ENCODE data around the gene EFCC1. TPM values are rescaled to one million over a fixed set of nuclear protein-coding genes. Genes with fewer than 3 reads are reported as not detected.
A peak's percentile ranks its signal among the peaks of the same experiment; 100 is the strongest.

EFCC1 gene
- total RNA-seq, 4 donors from 2014 or later: 0.76 to 2.5 (median 1.1) TPM

DNA sequence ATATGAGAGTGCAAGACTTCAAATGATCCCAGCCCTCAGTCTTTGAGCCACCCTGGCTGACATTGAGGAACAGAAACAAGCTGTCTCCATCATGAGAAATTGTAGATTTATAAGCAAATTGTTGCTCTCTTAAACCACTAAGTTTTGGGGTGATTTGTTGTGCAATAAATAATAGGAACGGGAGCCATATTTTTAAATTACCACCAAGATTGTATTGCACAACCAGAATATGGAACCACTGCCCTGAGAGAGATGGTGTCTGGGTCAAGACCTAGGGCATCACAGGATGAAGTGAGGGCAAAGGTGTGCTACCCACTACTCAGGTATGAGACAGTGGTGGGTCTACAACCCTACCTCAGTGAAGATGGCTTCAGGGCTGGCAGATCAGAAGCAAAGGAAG lies 4.9 kb upstream of the EFCC1 start:
- no peak overlapping the region for H3K4me3 ChIP-seq
- H3K36me3 ChIP-seq: no peaks in the 10 kb centered on the region
- H3K27ac ChIP-seq: no peak overlapping the region
- peaks cover 27% of the 10 kb centered on the region for H3K4me1 ChIP-seq
- H3K27me3 ChIP-seq: peaks cover 5% of the 10 kb centered on the region
- no peaks in the 10 kb centered on the region for H3K9me3 ChIP-seq
- 95% methylated on average over 1 of the region's 1 CpG for WGBS
- DNase-seq (ENCODE audit: low spot score in 2 of 2): no peak
- TF ChIP-seq POLR2A (IDR thresholded peaks at IDR 0.05) (no peak), EP300 (IDR thresholded peaks at IDR 0.05) (no peak)

DNA sequence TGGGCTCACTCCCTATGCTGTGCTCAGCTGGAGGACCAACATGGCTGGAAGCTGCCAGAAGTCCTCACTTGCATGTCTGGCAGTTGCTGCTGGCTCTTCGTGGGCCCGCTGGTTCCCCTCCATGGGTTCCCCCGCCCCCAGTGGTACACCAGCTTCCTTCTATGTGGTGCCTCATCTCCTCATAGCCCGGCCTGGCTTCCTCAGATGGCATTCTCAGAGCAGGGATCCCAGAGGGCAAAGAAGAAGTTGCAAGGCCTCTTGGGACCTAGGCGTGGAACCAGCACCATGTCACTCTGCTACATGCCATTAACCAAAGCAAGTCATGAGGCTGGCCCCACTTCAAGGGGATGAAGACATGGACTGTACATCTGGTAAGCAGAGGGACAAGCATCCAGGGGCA lies 4.4 kb upstream of the EFCC1 start:
- H3K27ac ChIP-seq: no peak overlapping the region
- TF ChIP-seq, protein P1, sequence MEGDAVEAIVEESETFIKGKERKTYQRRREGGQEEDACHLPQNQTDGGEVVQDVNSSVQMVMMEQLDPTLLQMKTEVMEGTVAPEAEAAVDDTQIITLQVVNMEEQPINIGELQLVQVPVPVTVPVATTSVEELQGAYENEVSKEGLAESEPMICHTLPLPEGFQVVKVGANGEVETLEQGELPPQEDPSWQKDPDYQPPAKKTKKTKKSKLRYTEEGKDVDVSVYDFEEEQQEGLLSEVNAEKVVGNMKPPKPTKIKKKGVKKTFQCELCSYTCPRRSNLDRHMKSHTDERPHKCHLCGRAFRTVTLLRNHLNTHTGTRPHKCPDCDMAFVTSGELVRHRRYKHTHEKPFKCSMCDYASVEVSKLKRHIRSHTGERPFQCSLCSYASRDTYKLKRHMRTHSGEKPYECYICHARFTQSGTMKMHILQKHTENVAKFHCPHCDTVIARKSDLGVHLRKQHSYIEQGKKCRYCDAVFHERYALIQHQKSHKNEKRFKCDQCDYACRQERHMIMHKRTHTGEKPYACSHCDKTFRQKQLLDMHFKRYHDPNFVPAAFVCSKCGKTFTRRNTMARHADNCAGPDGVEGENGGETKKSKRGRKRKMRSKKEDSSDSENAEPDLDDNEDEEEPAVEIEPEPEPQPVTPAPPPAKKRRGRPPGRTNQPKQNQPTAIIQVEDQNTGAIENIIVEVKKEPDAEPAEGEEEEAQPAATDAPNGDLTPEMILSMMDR (IDR thresholded peaks at IDR 0.05): no peak
- no peak for TF ChIP-seq POLR2A (IDR thresholded peaks at IDR 0.05)
- no peak for TF ChIP-seq POLR2AphosphoS5 (IDR thresholded peaks at IDR 0.05)
- TF ChIP-seq EP300 (IDR thresholded peaks at IDR 0.05): no peak
- H3K9me3 ChIP-seq: no peaks in the 10 kb centered on the region
- DNase-seq (ENCODE audit: low spot score in 2 of 2): no peak
- no peak overlapping the region for H3K4me3 ChIP-seq
- WGBS: 83% methylated on average over 3 of the region's 5 CpGs
- H3K36me3 ChIP-seq: no peaks in the 10 kb centered on the region
- peaks cover 32% of the 10 kb centered on the region for H3K4me1 ChIP-seq
- peaks cover 10% of the 10 kb centered on the region for H3K27me3 ChIP-seq

DNA sequence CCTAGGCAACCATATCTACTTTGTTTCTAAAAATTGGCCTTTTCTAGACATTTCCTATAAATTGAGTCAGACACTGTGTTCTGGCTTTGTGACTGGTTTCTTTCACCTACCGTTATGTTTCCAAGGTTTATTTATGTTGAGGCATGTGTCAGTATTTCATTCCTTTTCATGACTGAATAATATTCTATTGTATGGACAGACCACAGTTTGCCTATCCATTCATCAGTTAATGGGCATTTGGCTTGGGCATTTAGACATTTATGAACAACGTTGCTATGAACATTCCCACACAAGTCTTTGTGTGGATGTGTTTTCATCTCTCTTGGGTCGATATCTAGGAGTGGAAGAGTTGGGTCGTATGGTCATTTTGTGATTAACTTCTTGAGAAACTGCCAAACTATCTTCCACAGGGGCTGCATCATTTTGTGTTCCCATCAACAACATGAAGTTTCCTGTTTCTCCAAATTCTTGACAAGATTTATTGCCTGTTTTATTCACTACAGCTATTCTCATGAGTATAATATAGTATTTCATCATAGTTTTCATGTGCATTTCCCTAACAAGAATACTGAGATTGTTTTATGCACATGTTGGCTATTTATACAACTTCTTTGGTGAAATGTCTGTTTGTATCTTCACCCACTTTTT lies 3.5 kb upstream of the EFCC1 start:
- DNase-seq (ENCODE audit: low spot score in 2 of 2): no peak
- H3K36me3 ChIP-seq: no peaks in the 10 kb centered on the region
- peaks cover 19% of the 10 kb centered on the region for H3K27me3 ChIP-seq
- peaks cover 40% of the 10 kb centered on the region for H3K4me1 ChIP-seq
- WGBS: 83% methylated on average over 4 of the region's 4 CpGs
- no peaks in the 10 kb centered on the region for H3K9me3 ChIP-seq
- H3K4me3 ChIP-seq: no peak overlapping the region
- TF ChIP-seq, protein P1 (IDR thresholded peaks at IDR 0.05): no peak
- TF ChIP-seq EP300 (IDR thresholded peaks at IDR 0.05) (no peak), POLR2AphosphoS5 (IDR thresholded peaks at IDR 0.05) (no peak), POLR2A (IDR thresholded peaks at IDR 0.05) (no peak)
- H3K27ac ChIP-seq: no peak overlapping the region

DNA sequence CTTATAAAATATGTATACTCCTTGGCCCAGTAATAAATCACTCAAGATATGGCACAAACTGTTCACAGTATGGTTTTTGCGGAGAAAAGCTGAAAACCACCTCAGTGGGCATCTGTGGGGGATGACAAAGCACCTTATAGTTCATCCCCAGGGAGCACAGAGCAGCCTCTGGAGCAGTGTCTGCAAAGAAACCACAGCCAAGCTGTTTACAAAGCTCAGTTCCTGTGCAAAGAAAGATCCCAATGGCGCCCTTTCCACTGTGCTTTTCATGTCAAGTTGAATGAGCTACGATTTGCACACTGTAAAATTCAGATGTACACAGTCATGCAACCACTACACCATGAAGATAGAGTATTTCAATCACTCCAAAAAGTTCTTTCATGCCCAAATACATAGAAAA lies 2.5 kb upstream of the EFCC1 start:
- 89% methylated on average over 3 of the region's 3 CpGs for WGBS
- TF ChIP-seq POLR2A (IDR thresholded peaks at IDR 0.05): no peak
- TF ChIP-seq POLR2AphosphoS5 (IDR thresholded peaks at IDR 0.05): no peak
- no peak for TF ChIP-seq EP300 (IDR thresholded peaks at IDR 0.05)
- TF ChIP-seq, protein P1 (IDR thresholded peaks at IDR 0.05): no peak
- Histone ChIP-seq H3K4me1 (peaks cover 41% of the 10 kb centered on the region), H3K36me3 (no peaks in the 10 kb centered on the region), H3K9me3 (no peaks in the 10 kb centered on the region), H3K4me3 (no peak overlapping the region), H3K27ac (no peak overlapping the region), H3K27me3 (peaks cover 28% of the 10 kb centered on the region)
- no peak for DNase-seq (ENCODE audit: low spot score in 2 of 2)

DNA sequence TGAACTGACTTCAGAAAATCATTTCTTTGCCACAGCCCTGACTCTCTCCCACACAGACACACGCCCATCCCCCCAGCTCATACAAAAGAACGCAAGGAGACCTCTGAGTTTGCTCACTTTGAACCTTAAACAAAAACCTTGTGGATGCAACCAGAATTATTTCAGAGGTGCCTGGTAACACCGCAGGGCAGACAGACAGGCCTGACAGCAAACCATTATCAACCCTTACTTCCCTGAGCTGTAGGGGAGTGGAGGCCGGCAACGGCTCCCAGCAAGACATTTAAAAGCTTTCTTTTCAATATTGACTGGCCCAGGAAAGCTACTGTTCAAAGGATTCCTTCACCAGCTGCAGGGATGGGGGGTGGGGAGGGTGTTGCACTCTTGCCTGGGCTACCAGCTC lies 2.0 kb upstream of the EFCC1 start:
- DNase-seq (ENCODE audit: low spot score in 2 of 2): no peak
- H3K36me3 ChIP-seq: no peaks in the 10 kb centered on the region
- no peak overlapping the region for H3K4me3 ChIP-seq
- 80% methylated on average over 5 of the region's 5 CpGs for WGBS
- TF ChIP-seq POLR2A (IDR thresholded peaks at IDR 0.05) (no peak), POLR2AphosphoS5 (IDR thresholded peaks at IDR 0.05) (no peak), EP300 (IDR thresholded peaks at IDR 0.05) (no peak)
- TF ChIP-seq, protein P1 (IDR thresholded peaks at IDR 0.05): no peak
- no peak overlapping the region for H3K27ac ChIP-seq
- H3K9me3 ChIP-seq: no peaks in the 10 kb centered on the region
- peaks cover 34% of the 10 kb centered on the region for H3K27me3 ChIP-seq
- peaks cover 41% of the 10 kb centered on the region for H3K4me1 ChIP-seq

DNA sequence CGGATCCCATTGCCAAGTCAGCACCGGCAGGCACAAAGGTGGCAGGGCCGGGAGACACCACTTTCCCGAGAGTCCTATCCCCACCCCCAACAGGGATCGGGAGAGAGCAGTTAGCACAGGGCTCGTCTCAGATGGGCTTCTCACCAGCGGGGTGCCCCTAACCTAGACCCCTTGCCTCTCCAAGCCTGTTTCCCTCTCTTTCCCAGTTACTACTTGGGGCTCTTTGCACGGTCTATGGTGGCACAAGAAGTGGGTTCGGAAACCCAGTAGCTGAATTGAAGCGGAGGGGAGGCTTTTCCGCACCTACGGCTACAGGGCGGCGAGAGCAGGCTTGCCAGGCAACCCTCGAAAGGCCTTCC lies 383 bp upstream of the EFCC1 start:
- Histone ChIP-seq H3K9me3 (no peaks in the 10 kb centered on the region), H3K27me3 (peaks cover 49% of the 10 kb centered on the region), H3K4me1 (peaks cover 51% of the 10 kb centered on the region), H3K27ac (no peak overlapping the region), H3K36me3 (no peaks in the 10 kb centered on the region), H3K4me3 (peak overlapping the region; percentile 46)
- TF ChIP-seq POLR2AphosphoS5 (IDR thresholded peaks at IDR 0.05) (no peak), EP300 (IDR thresholded peaks at IDR 0.05) (no peak), POLR2A (IDR thresholded peaks at IDR 0.05) (no peak)
- TF ChIP-seq, protein P1 (IDR thresholded peaks at IDR 0.05): no peak
- WGBS: 6% methylated on average over 14 of the region's 15 CpGs
- no peak for DNase-seq (ENCODE audit: low spot score in 2 of 2)
